HepG2 (cell line): ENCODE measurements around the gene OSGIN1. TPM values are rescaled to one million over a fixed set of nuclear protein-coding genes. Genes with fewer than 3 reads are reported as not detected.

ENCODE experiments used
- ARID2 ChIP-seq: sonication (generic); formaldehyde crosslinking; IDR thresholded peaks from 2 replicates; pipeline ENCODE4 v1.8.1; 2022; ENCODE audit warnings: mild to moderate bottlenecking, missing genetic modification reagents, borderline replicate concordance
- CERS6 ChIP-seq: sonication (generic); formaldehyde crosslinking; IDR thresholded peaks from 2 replicates; pipeline ENCODE4 v1.5.0; 2020; ENCODE audit warnings: missing genetic modification reagents
- ELF4 ChIP-seq: sonication (generic); formaldehyde crosslinking; IDR thresholded peaks from 2 replicates; pipeline ENCODE4 v1.5.0; 2020; ENCODE audit warnings: missing genetic modification reagents, mild to moderate bottlenecking, moderate library complexity, borderline replicate concordance
- HDAC1 ChIP-seq: sonication (generic); formaldehyde crosslinking; IDR thresholded peaks from 2 replicates; pipeline ENCODE4 v1.5.1; 2020; ENCODE audit warnings: mild to moderate bottlenecking, missing genetic modification reagents
- KDM5A ChIP-seq: fragments of 200-600 bp; sonication (generic); IDR thresholded peaks from 2 replicates; pipeline ENCODE4 v1.7.0; 2018; ENCODE audit warnings: antibody characterized with exemption, mild to moderate bottlenecking, low read length, borderline replicate concordance
- PPARG ChIP-seq: conservative IDR thresholded peaks from 2 replicates; pipeline ENCODE4 v1.6.1; 2016; ENCODE audit warnings: missing biosample characterization, missing genetic modification reagents
- PRDM4 ChIP-seq: sonication (generic); formaldehyde crosslinking; IDR thresholded peaks from 2 replicates; pipeline ENCODE4 v1.9.0; 2021; ENCODE audit warnings: missing genetic modification reagents, borderline replicate concordance
- RFXANK ChIP-seq: IDR thresholded peaks from 2 replicates; pipeline ENCODE4 v1.6.1; 2016
- TCF7L2 ChIP-seq: IDR thresholded peaks from 2 replicates; pipeline ENCODE4 v1.6.1; 2011; ENCODE audit warnings: mild to moderate bottlenecking, low read depth, low read length, moderate library complexity
- U2AF2 ChIP-seq: fragments of 200-400 bp; formaldehyde crosslinking; IDR thresholded peaks from 2 replicates; pipeline ENCODE4 v1.6.1; 2017; ENCODE audit warnings: low read depth, mild to moderate bottlenecking, low read length
- ZEB1 ChIP-seq: IDR thresholded peaks from 2 replicates; pipeline ENCODE4 v1.6.1; 2012; ENCODE audit warnings: mild to moderate bottlenecking, low read depth, inconsistent platforms; ENCODE audit not compliant: insufficient replicate concordance
- ZFP82 ChIP-seq: sonication (generic); formaldehyde crosslinking; IDR thresholded peaks from 2 replicates; pipeline ENCODE4 v1.5.1; 2020; ENCODE audit warnings: mild to moderate bottlenecking, missing genetic modification reagents, borderline replicate concordance
- ZNF143 ChIP-seq: sonication (generic); formaldehyde crosslinking; IDR thresholded peaks from 2 replicates; pipeline ENCODE4 v1.4.0; 2020; ENCODE audit warnings: missing genetic modification reagents
- ZNF432 ChIP-seq: sonication (generic); formaldehyde crosslinking; IDR thresholded peaks from 2 replicates; pipeline ENCODE4 v1.5.0; 2020; ENCODE audit warnings: missing genetic modification reagents, mild to moderate bottlenecking, borderline replicate concordance
- ZNF577 ChIP-seq: sonication (generic); formaldehyde crosslinking; IDR thresholded peaks from 2 replicates; pipeline ENCODE4 v1.4.0; 2020; ENCODE audit warnings: mild to moderate bottlenecking, low read depth, missing genetic modification reagents, borderline replicate concordance
- ZNF724P ChIP-seq: sonication (generic); formaldehyde crosslinking; IDR thresholded peaks from 2 replicates; pipeline ENCODE4 v1.8.0; 2022; ENCODE audit warnings: missing genetic modification reagents, borderline replicate concordance
- polyA plus RNA-seq, 8 experiments: library from polyadenylated mRNA; depleted of rRNA in 3 of 8; stranded (reverse) in 7 of 8; unstranded in 1 of 8; fragments of >200 nt; fragmentation: Illumina TruSeq in 4 of 8; extraction: Trizol in 4 of 8; gene quantifications; 2 replicates each; pipeline versions ENCODE4 v1.2.1 to v1.2.3, GENCODE V29; 2011 to 2016; ENCODE audit warnings: low read depth in 4 of 8, missing spikeins in 1 of 8, mixed read lengths in 1 of 8; ENCODE audit not compliant: insufficient read depth in 1 of 8
- total RNA-seq, 5 experiments: library from RNA; depleted of rRNA; stranded (reverse); fragments of >200 nt; fragmentation: Illumina TruSeq; extraction: Trizol; gene quantifications; 2 replicates each; pipeline ENCODE4 v1.2.3, GENCODE V29; 2016; ENCODE audit warnings: low read depth in 1 of 5
- TF ChIP-seq, protein P1 (sequence below): sonication (generic); formaldehyde crosslinking; conservative IDR thresholded peaks from 2 replicates; pipeline ENCODE4 v1.4.0; 2020; ENCODE audit warnings: missing genetic modification reagents
- TF ChIP-seq, protein P2 (sequence below): sonication (generic); formaldehyde crosslinking; IDR thresholded peaks from 2 replicates; pipeline ENCODE4 v1.4.0; 2020; ENCODE audit warnings: missing genetic modification reagents
- TF ChIP-seq, protein P3 (sequence below): sonication (generic); formaldehyde crosslinking; IDR thresholded peaks from 2 replicates; pipeline ENCODE4 v1.5.0; 2020; ENCODE audit warnings: missing genetic modification reagents

The OSGIN1 gene
- total and polyA plus RNA-seq, 2 of the 13 experiments (the other 11 are each of a cell fraction or from before 2014, with no cell fraction given) = 20.5 to 27.1 TPM

DNA sequence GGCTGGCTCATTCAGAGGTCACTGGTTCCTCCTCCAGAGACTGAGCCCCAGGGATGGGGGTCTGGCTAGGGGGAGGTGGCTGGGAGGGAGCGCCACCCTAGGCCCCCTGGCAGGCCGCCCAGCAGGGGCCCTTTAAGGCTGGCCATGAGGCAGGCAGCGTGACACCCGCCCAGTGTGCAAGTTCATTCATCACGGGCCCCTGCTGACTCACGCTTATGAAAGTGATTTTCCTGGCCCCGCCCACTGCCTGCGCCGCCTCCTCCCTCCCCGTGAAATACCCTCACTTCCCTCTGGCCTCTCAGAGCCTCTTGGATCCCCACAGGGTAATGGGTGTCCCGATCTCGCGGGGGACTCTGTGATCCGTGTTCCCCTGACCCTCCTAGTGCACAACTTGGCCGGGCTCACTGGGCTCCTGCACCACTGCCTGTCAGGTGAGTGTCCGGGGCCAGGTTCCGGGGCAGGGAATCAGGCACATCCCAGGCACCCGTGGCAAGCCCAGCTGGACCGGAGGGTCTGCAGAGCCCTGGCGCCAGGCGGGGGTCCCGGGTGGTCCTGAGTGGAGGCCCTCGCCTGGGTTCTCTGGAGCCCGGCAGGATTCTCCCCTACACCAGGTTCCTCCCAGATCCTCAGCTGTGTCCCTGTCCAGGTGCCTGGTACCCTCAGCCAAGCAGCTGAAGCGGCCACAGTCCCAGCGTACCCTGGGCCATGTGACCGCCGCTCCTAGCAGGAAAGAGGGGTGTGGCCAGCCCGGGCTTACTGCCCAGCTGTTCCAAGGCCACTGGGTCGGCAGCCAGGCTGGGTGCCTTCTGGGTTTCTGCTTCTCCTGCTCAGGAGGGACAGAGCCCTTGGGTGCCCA, at the start of gene OSGIN1 (continued):
- TF ChIP-seq, protein P1, sequence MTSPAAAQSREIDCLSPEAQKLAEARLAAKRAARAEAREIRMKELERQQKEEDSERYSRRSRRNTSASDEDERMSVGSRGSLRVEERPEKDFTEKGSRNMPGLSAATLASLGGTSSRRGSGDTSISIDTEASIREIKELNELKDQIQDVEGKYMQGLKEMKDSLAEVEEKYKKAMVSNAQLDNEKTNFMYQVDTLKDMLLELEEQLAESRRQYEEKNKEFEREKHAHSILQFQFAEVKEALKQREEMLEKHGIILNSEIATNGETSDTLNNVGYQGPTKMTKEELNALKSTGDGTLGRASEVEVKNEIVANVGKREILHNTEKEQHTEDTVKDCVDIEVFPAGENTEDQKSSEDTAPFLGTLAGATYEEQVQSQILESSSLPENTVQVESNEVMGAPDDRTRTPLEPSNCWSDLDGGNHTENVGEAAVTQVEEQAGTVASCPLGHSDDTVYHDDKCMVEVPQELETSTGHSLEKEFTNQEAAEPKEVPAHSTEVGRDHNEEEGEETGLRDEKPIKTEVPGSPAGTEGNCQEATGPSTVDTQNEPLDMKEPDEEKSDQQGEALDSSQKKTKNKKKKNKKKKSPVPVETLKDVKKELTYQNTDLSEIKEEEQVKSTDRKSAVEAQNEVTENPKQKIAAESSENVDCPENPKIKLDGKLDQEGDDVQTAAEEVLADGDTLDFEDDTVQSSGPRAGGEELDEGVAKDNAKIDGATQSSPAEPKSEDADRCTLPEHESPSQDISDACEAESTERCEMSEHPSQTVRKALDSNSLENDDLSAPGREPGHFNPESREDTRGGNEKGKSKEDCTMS = no peak
- TF ChIP-seq ZEB1 = no peak
- no peak for TF ChIP-seq U2AF2
- no peak for TF ChIP-seq TCF7L2
- TF ChIP-seq RFXANK (CRISPR knock-in tag) = no peak
- TF ChIP-seq ELF4 (CRISPR knock-in tag) = 0 out of 2 replicates have a peak, but pooled peaks have one; percentile 42
- TF ChIP-seq, protein P2, sequence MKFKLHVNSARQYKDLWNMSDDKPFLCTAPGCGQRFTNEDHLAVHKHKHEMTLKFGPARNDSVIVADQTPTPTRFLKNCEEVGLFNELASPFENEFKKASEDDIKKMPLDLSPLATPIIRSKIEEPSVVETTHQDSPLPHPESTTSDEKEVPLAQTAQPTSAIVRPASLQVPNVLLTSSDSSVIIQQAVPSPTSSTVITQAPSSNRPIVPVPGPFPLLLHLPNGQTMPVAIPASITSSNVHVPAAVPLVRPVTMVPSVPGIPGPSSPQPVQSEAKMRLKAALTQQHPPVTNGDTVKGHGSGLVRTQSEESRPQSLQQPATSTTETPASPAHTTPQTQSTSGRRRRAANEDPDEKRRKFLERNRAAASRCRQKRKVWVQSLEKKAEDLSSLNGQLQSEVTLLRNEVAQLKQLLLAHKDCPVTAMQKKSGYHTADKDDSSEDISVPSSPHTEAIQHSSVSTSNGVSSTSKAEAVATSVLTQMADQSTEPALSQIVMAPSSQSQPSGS (CRISPR knock-in tag) = peak; percentile 42; the same call in 1 of the 2 replicates
- TF ChIP-seq ZNF143 = peak; percentile 78
- peak; percentile 89 for TF ChIP-seq HDAC1
- TF ChIP-seq, protein P3, sequence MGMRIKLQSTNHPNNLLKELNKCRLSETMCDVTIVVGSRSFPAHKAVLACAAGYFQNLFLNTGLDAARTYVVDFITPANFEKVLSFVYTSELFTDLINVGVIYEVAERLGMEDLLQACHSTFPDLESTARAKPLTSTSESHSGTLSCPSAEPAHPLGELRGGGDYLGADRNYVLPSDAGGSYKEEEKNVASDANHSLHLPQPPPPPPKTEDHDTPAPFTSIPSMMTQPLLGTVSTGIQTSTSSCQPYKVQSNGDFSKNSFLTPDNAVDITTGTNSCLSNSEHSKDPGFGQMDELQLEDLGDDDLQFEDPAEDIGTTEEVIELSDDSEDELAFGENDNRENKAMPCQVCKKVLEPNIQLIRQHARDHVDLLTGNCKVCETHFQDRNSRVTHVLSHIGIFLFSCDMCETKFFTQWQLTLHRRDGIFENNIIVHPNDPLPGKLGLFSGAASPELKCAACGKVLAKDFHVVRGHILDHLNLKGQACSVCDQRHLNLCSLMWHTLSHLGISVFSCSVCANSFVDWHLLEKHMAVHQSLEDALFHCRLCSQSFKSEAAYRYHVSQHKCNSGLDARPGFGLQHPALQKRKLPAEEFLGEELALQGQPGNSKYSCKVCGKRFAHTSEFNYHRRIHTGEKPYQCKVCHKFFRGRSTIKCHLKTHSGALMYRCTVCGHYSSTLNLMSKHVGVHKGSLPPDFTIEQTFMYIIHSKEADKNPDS (CRISPR knock-in tag) = peak; percentile 92; the same call in 1 of the 2 replicates
- TF ChIP-seq CERS6 = no peak
- no peak for TF ChIP-seq ZNF432 (CRISPR knock-in tag)
- peak; percentile 77; the same call in 1 of the 2 replicates for TF ChIP-seq ZFP82
- no peak for TF ChIP-seq ZNF724P
- TF ChIP-seq PPARG (CRISPR knock-in tag) = 0 out of 2 replicates have a peak, but pooled peaks have one; percentile 51
- TF ChIP-seq ZNF577 (CRISPR knock-in tag) = no peak
- peak; percentile 88; the same call in 1 of the 2 replicates for TF ChIP-seq ARID2 (CRISPR knock-in tag)
- no peak for TF ChIP-seq PRDM4 (CRISPR knock-in tag)
- peak; percentile 53; the same call in 1 of the 2 replicates for TF ChIP-seq KDM5A
